ENCODE measurements around the gene ASIC3. TPM values are rescaled to one million over a fixed set of nuclear protein-coding genes. Genes with fewer than 3 reads are reported as not detected.
A peak's percentile ranks its signal among the peaks of the same experiment; 100 is the strongest.

ASIC3 gene
- total RNA-seq, 1 experiment from 2014 or later, result 1.1 TPM

DNA sequence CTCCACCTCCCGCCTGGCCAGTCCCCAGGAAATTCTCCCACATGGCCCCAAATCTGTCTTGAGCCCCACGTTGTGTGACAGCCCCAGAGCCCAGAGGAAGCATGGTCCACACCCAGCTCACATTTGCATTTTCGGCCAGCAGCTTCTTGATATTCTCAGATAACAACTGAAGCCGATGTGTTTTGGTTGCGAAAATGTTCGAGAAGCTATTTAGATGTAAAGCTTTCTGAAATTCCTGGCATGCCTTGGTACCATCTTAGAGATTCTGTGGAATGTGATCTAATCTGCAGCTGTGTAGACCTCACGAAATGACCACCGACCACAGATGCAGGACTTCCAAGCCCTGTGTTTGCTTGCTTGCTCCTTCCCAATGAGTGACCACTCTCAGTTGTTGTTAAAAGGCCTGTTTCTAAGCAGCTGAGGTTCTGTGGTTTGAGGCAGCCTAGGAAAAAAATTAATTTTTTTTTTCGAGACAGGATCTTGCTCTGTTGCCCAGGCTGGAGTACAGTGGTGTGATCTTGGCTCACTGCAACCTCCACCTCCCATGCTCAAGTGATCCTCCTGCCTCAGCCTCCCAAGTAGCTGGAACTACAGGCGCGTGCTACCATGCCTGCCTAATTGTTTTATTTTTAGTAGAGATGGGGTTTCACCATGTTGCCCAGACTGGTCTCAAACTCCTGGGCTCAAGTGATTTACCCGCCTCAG, 19.9 kb downstream of the ASIC3 start:
- Histone ChIP-seq H3K4me3 (ENCODE audit: low read depth, low read length) (no peak overlapping the region), H3K27me3 (replicated peaks; ENCODE audit: control insufficient read depth, insufficient read depth, low read length) (no peaks in the 10 kb centered on the region), H3K36me3 (ENCODE audit: control insufficient read depth, insufficient read depth, low read length) (peaks cover 6% of the 10 kb centered on the region), H3K4me1 (peaks cover 25% of the 10 kb centered on the region), H3K9me3 (no peaks in the 10 kb centered on the region)
- Mint-ChIP-seq H3K27me3 (ENCODE audit: insufficient read depth, unreplicated experiment) (no peaks in the 10 kb centered on the region), H3K4me1 (ENCODE audit: low read depth, unreplicated experiment) (no peaks in the 10 kb centered on the region), H3K36me3 (ENCODE audit: insufficient read depth, unreplicated experiment) (peaks cover 85% of the 10 kb centered on the region), H3K27ac (ENCODE audit: unreplicated experiment) (peak overlapping the region; percentile 80), H3K9me3 (ENCODE audit: unreplicated experiment) (no peaks in the 10 kb centered on the region), H3K4me3 (ENCODE audit: unreplicated experiment) (peak overlapping the region; percentile 39)
- ChIA-PET POLR2A (interaction anchor here (0.5 to 1.9 kb wide), 4 partner anchors 9 to 90 kb away, joined by 3 to 10 read pairs (median 5); partner anchors contain the start of gene FASTK), CTCF (interaction anchor here (1.3 kb wide), 1 partner anchor 40 kb away, joined by 4 read pairs; the partner anchor contains the start of gene ABCB8)
- intact Hi-C loops (cut with micrococcal nuclease; ENCODE audit: unreplicated experiment), result no loop called here
- DNase-seq, result no peak
- TF ChIP-seq, protein P1, sequence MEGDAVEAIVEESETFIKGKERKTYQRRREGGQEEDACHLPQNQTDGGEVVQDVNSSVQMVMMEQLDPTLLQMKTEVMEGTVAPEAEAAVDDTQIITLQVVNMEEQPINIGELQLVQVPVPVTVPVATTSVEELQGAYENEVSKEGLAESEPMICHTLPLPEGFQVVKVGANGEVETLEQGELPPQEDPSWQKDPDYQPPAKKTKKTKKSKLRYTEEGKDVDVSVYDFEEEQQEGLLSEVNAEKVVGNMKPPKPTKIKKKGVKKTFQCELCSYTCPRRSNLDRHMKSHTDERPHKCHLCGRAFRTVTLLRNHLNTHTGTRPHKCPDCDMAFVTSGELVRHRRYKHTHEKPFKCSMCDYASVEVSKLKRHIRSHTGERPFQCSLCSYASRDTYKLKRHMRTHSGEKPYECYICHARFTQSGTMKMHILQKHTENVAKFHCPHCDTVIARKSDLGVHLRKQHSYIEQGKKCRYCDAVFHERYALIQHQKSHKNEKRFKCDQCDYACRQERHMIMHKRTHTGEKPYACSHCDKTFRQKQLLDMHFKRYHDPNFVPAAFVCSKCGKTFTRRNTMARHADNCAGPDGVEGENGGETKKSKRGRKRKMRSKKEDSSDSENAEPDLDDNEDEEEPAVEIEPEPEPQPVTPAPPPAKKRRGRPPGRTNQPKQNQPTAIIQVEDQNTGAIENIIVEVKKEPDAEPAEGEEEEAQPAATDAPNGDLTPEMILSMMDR (IDR thresholded peaks at IDR 0.05; ENCODE audit: insufficient read depth in 1 of 2, low read depth in 1 of 2, low read length in 1 of 2, severe bottlenecking in 1 of 2, unreplicated experiment in 1 of 2), result no peak
- BruUV-seq (replicated peaks), result no TSS peak

DNA sequence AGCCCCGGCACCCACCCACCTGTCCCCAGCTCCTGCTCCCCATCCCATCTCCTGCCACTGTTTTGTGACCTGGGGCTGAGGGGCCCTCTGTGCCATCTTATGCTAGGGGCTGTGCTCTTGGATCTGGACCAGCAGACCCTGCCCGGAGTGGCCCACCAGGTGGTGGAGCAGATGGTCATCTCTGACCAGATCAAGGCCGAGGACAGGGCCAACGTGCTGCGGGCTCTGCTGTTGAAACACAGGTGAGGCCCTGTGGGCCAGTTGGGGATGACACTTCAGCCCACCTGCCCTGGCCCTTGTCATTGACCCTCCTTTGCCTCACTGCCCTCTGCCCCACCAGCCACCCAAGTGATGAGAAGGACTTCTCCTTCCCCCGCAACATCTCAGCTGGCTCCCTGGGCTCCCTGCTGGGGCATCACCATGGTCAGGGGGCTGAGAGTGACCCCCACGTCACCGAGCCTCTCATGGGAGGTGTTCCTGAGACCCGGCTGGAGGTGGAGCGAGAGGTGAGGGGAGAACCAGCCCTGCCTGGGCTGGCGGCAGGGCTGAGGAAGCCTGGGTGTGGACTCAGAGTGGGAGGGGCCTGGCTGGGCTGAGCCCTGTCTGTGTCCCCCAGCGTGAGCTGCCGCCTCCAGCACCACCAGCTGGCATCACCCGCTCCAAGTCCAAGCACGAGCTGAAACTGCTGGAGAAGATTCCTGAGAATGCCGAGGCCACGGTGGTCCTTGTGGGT, 21.7 kb downstream of the ASIC3 start:
- H3K27ac Mint-ChIP-seq (ENCODE audit: unreplicated experiment), result no peak overlapping the region
- POLR2A ChIA-PET, result no interaction called here
- H3K36me3 Mint-ChIP-seq (ENCODE audit: insufficient read depth, unreplicated experiment), result peaks cover 91% of the 10 kb centered on the region
- Histone ChIP-seq H3K27me3 (replicated peaks; ENCODE audit: control insufficient read depth, insufficient read depth, low read length) (no peaks in the 10 kb centered on the region), H3K9me3 (no peaks in the 10 kb centered on the region), H3K4me3 (ENCODE audit: low read depth, low read length) (no peak overlapping the region), H3K4me1 (peaks cover 18% of the 10 kb centered on the region), H3K36me3 (ENCODE audit: control insufficient read depth, insufficient read depth, low read length) (peaks cover 3% of the 10 kb centered on the region)
- no peaks in the 10 kb centered on the region for H3K4me1 Mint-ChIP-seq (ENCODE audit: low read depth, unreplicated experiment)
- no peak overlapping the region for H3K4me3 Mint-ChIP-seq (ENCODE audit: unreplicated experiment)
- BruUV-seq (replicated peaks), result no TSS peak
- no peaks in the 10 kb centered on the region for H3K27me3 Mint-ChIP-seq (ENCODE audit: insufficient read depth, unreplicated experiment)
- DNase-seq, result no peak
- TF ChIP-seq, protein P1 (IDR thresholded peaks at IDR 0.05; ENCODE audit: insufficient read depth in 1 of 2, low read depth in 1 of 2, low read length in 1 of 2, severe bottlenecking in 1 of 2, unreplicated experiment in 1 of 2), result no peak
- intact Hi-C loops (cut with micrococcal nuclease; ENCODE audit: unreplicated experiment), result no loop called here
- no peaks in the 10 kb centered on the region for H3K9me3 Mint-ChIP-seq (ENCODE audit: unreplicated experiment)
- CTCF ChIA-PET, result no interaction called here

DNA sequence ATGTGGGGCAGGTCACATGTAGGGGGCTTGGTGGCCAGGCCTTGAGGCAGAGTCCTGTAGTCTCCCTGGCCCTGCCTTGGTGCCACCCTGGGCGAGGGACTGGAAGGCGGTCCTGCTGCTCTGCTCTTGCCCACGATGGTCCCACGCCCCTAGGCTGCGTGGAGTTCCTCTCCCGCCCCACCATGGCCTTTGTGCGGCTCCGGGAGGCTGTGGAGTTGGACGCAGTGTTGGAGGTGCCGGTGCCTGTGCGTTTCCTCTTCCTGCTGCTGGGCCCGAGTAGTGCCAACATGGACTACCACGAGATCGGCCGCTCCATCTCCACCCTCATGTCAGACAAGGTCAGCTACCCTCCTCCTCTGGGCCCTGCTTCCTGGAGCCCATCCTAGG, 22.2 kb downstream of the ASIC3 start:
- no peaks in the 10 kb centered on the region for H3K27me3 ChIP-seq (replicated peaks; ENCODE audit: control insufficient read depth, insufficient read depth, low read length)
- Mint-ChIP-seq H3K36me3 (ENCODE audit: insufficient read depth, unreplicated experiment) (peaks cover 92% of the 10 kb centered on the region), H3K27me3 (ENCODE audit: insufficient read depth, unreplicated experiment) (no peaks in the 10 kb centered on the region), H3K4me3 (ENCODE audit: unreplicated experiment) (no peak overlapping the region), H3K4me1 (ENCODE audit: low read depth, unreplicated experiment) (no peaks in the 10 kb centered on the region), H3K9me3 (ENCODE audit: unreplicated experiment) (no peaks in the 10 kb centered on the region), H3K27ac (ENCODE audit: unreplicated experiment) (no peak overlapping the region)
- H3K36me3 ChIP-seq (ENCODE audit: control insufficient read depth, insufficient read depth, low read length), result peaks cover 3% of the 10 kb centered on the region
- no peak overlapping the region for H3K4me3 ChIP-seq (ENCODE audit: low read depth, low read length)
- ChIA-PET POLR2A (interaction anchor here (1.2 kb wide), 1 partner anchor 8 kb away, joined by 3 read pairs; no protein-coding TSS in a partner anchor), CTCF (no interaction called here)
- no peak for DNase-seq
- peaks cover 18% of the 10 kb centered on the region for H3K4me1 ChIP-seq
- TSS peak; percentile 3 for BruUV-seq (replicated peaks)
- H3K9me3 ChIP-seq, result no peaks in the 10 kb centered on the region
- intact Hi-C loops (cut with micrococcal nuclease; ENCODE audit: unreplicated experiment), result no loop called here
- TF ChIP-seq, protein P1 (IDR thresholded peaks at IDR 0.05; ENCODE audit: insufficient read depth in 1 of 2, low read depth in 1 of 2, low read length in 1 of 2, severe bottlenecking in 1 of 2, unreplicated experiment in 1 of 2), result no peak

Data from Caco-2 (cell line).